ENCODE results near the gene CPED1. TPM values are rescaled to one million over a fixed set of nuclear protein-coding genes. Genes with fewer than 3 reads are reported as not detected.
"Not testable (repeated sequence)": the region's sequence is repeated elsewhere in the genome, so short reads cannot be mapped to it uniquely, and the experiment has no call there.

Gene CPED1
- total RNA-seq, 2 experiments from 2014 or later, result not detected

- Mint-ChIP-seq H3K27me3 (ENCODE audit: low read depth) (peaks cover 7% of the 10 kb centered on the region), H3K4me3 (no peak overlapping the region), H3K4me1 (ENCODE audit: low read depth) (peaks cover 3% of the 10 kb centered on the region), H3K27ac (peak overlapping the region; percentile 12), H3K36me3 (ENCODE audit: low read depth) (no peaks in the 10 kb centered on the region), H3K9me3 (ENCODE audit: insufficient read depth) (no peaks in the 10 kb centered on the region)
- ChIA-PET CTCF (no interaction called here), POLR2A (no interaction called here)
- ATAC-seq (no peak), DNase-seq (no peak)
Observed at GRCh38 chr7:121178869-121179497, 190.5 kb downstream of the CPED1 start.

- Mint-ChIP-seq H3K9me3 (ENCODE audit: insufficient read depth) (no peaks in the 10 kb centered on the region), H3K4me1 (ENCODE audit: low read depth) (peaks cover 3% of the 10 kb centered on the region), H3K4me3 (no peak overlapping the region), H3K27me3 (ENCODE audit: low read depth) (peaks cover 7% of the 10 kb centered on the region), H3K36me3 (ENCODE audit: low read depth) (no peaks in the 10 kb centered on the region), H3K27ac (no peak overlapping the region)
- DNase-seq, result no peak
- POLR2A ChIA-PET, result no interaction called here
- CTCF ChIA-PET, result no interaction called here
- no peak for ATAC-seq
Observed at GRCh38 chr7:121180436-121181063, 192.0 kb downstream of the CPED1 start.

GRCh38 chr7:121181357-121181756, 192.8 kb downstream of the CPED1 start:
- ChIA-PET POLR2A (no interaction called here), CTCF (no interaction called here)
- Mint-ChIP-seq H3K27ac (no peak overlapping the region), H3K9me3 (ENCODE audit: insufficient read depth) (no peaks in the 10 kb centered on the region), H3K27me3 (ENCODE audit: low read depth) (peaks cover 7% of the 10 kb centered on the region), H3K4me3 (no peak overlapping the region), H3K4me1 (ENCODE audit: low read depth) (peaks cover 3% of the 10 kb centered on the region), H3K36me3 (ENCODE audit: low read depth) (no peaks in the 10 kb centered on the region)
- ATAC-seq (no peak), DNase-seq (no peak)

- H3K36me3 Mint-ChIP-seq (ENCODE audit: low read depth), result no peaks in the 10 kb centered on the region
- no peak overlapping the region for H3K27ac Mint-ChIP-seq
- DNase-seq, result no peak
- H3K4me3 Mint-ChIP-seq, result no peak overlapping the region
- no peaks in the 10 kb centered on the region for H3K9me3 Mint-ChIP-seq (ENCODE audit: insufficient read depth)
- H3K4me1 Mint-ChIP-seq (ENCODE audit: low read depth), result peaks cover 3% of the 10 kb centered on the region
- ChIA-PET POLR2A (no interaction called here), CTCF (no interaction called here)
- peaks cover 5% of the 10 kb centered on the region for H3K27me3 Mint-ChIP-seq (ENCODE audit: low read depth)
- no peak for ATAC-seq
Observed at GRCh38 chr7:121182281-121182680, 193.8 kb downstream of the CPED1 start.

GRCh38 chr7:121182902-121183301, 194.4 kb downstream of the CPED1 start:
- Mint-ChIP-seq H3K4me3 (no peak overlapping the region), H3K27ac (no peak overlapping the region), H3K4me1 (ENCODE audit: low read depth) (peaks cover 3% of the 10 kb centered on the region), H3K27me3 (ENCODE audit: low read depth) (peaks cover 5% of the 10 kb centered on the region), H3K36me3 (ENCODE audit: low read depth) (no peaks in the 10 kb centered on the region), H3K9me3 (ENCODE audit: insufficient read depth) (no peaks in the 10 kb centered on the region)
- no peak for ATAC-seq
- ChIA-PET POLR2A (no interaction called here), CTCF (no interaction called here)
- DNase-seq, result no peak

GRCh38 chr7:121183883-121184282, 195.4 kb downstream of the CPED1 start:
- H3K9me3 Mint-ChIP-seq (ENCODE audit: insufficient read depth); H3K27ac Mint-ChIP-seq; H3K27me3 Mint-ChIP-seq (ENCODE audit: low read depth); POLR2A ChIA-PET; H3K36me3 Mint-ChIP-seq (ENCODE audit: low read depth); H3K4me3 Mint-ChIP-seq; ATAC-seq; DNase-seq; H3K4me1 Mint-ChIP-seq (ENCODE audit: low read depth); CTCF ChIA-PET: not testable (repeated sequence)

GRCh38 chr7:121186746-121187145, 198.2 kb downstream of the CPED1 start:
- ChIA-PET CTCF (no interaction called here), POLR2A (no interaction called here)
- H3K4me1 Mint-ChIP-seq (ENCODE audit: low read depth), result no peaks in the 10 kb centered on the region
- H3K9me3 Mint-ChIP-seq (ENCODE audit: insufficient read depth), result no peaks in the 10 kb centered on the region
- ATAC-seq (no peak), DNase-seq (no peak)
- H3K27me3 Mint-ChIP-seq (ENCODE audit: low read depth), result peaks cover 5% of the 10 kb centered on the region
- no peaks in the 10 kb centered on the region for H3K36me3 Mint-ChIP-seq (ENCODE audit: low read depth)
- H3K4me3 Mint-ChIP-seq, result no peak overlapping the region
- H3K27ac Mint-ChIP-seq, result no peak overlapping the region

- Mint-ChIP-seq H3K9me3 (ENCODE audit: insufficient read depth) (no peaks in the 10 kb centered on the region), H3K4me1 (ENCODE audit: low read depth) (no peaks in the 10 kb centered on the region), H3K4me3 (no peak overlapping the region), H3K36me3 (ENCODE audit: low read depth) (no peaks in the 10 kb centered on the region), H3K27me3 (ENCODE audit: low read depth) (peaks cover 5% of the 10 kb centered on the region), H3K27ac (no peak overlapping the region)
- DNase-seq (no peak), ATAC-seq (no peak)
- ChIA-PET CTCF (no interaction called here), POLR2A (no interaction called here)
Observed at GRCh38 chr7:121187222-121187621, 198.7 kb downstream of the CPED1 start.

- no peak overlapping the region for H3K4me3 Mint-ChIP-seq
- ATAC-seq (no peak), DNase-seq (no peak)
- no peaks in the 10 kb centered on the region for H3K36me3 Mint-ChIP-seq (ENCODE audit: low read depth)
- no peaks in the 10 kb centered on the region for H3K9me3 Mint-ChIP-seq (ENCODE audit: insufficient read depth)
- no peaks in the 10 kb centered on the region for H3K4me1 Mint-ChIP-seq (ENCODE audit: low read depth)
- no peak overlapping the region for H3K27ac Mint-ChIP-seq
- ChIA-PET CTCF (no interaction called here), POLR2A (no interaction called here)
- peaks cover under 1% of the 10 kb centered on the region for H3K27me3 Mint-ChIP-seq (ENCODE audit: low read depth)
Observed at GRCh38 chr7:121187676-121188075, 199.2 kb downstream of the CPED1 start.

- Mint-ChIP-seq H3K27me3 (ENCODE audit: low read depth) (no peaks in the 10 kb centered on the region), H3K9me3 (ENCODE audit: insufficient read depth) (no peaks in the 10 kb centered on the region), H3K27ac (no peak overlapping the region), H3K4me3 (no peak overlapping the region), H3K36me3 (ENCODE audit: low read depth) (no peaks in the 10 kb centered on the region), H3K4me1 (ENCODE audit: low read depth) (no peaks in the 10 kb centered on the region)
- no peak for ATAC-seq
- ChIA-PET CTCF (no interaction called here), POLR2A (no interaction called here)
- no peak for DNase-seq
Observed at GRCh38 chr7:121192834-121193233, 204.3 kb downstream of the CPED1 start.

GRCh38 chr7:121195010-121195409, 206.5 kb downstream of the CPED1 start:
- DNase-seq (no peak), ATAC-seq (no peak)
- Mint-ChIP-seq H3K4me3 (no peak overlapping the region), H3K36me3 (ENCODE audit: low read depth) (no peaks in the 10 kb centered on the region), H3K27ac (no peak overlapping the region), H3K4me1 (ENCODE audit: low read depth) (no peaks in the 10 kb centered on the region), H3K9me3 (ENCODE audit: insufficient read depth) (no peaks in the 10 kb centered on the region), H3K27me3 (ENCODE audit: low read depth) (no peaks in the 10 kb centered on the region)
- ChIA-PET CTCF (no interaction called here), POLR2A (no interaction called here)

- Mint-ChIP-seq H3K27me3 (ENCODE audit: low read depth) (no peaks in the 10 kb centered on the region), H3K4me1 (ENCODE audit: low read depth) (no peaks in the 10 kb centered on the region), H3K4me3 (no peak overlapping the region), H3K9me3 (ENCODE audit: insufficient read depth) (no peaks in the 10 kb centered on the region), H3K27ac (no peak overlapping the region), H3K36me3 (ENCODE audit: low read depth) (no peaks in the 10 kb centered on the region)
- POLR2A ChIA-PET, result no interaction called here
- CTCF ChIA-PET, result no interaction called here
- DNase-seq, result no peak
- no peak for ATAC-seq
Observed at GRCh38 chr7:121195874-121196273, 207.4 kb downstream of the CPED1 start.

- DNase-seq (no peak), ATAC-seq (no peak)
- no peak overlapping the region for H3K27ac Mint-ChIP-seq
- H3K4me1 Mint-ChIP-seq (ENCODE audit: low read depth), result no peaks in the 10 kb centered on the region
- no peaks in the 10 kb centered on the region for H3K36me3 Mint-ChIP-seq (ENCODE audit: low read depth)
- H3K9me3 Mint-ChIP-seq (ENCODE audit: insufficient read depth), result no peaks in the 10 kb centered on the region
- no peaks in the 10 kb centered on the region for H3K27me3 Mint-ChIP-seq (ENCODE audit: low read depth)
- no peak overlapping the region for H3K4me3 Mint-ChIP-seq
- POLR2A ChIA-PET, result no interaction called here
- CTCF ChIA-PET, result no interaction called here
Observed at GRCh38 chr7:121196286-121196685, 207.8 kb downstream of the CPED1 start.

All from activated CD8-positive, alpha-beta T cell treated with anti-CD3 and anti-CD28 coated beads, Interleukin-2, amount 10 ng/mL, durations not matched to agents 7 days and 5 days (primary cell).